Measurements from ENCODE around the gene KCNAB1. TPM values are rescaled to one million over a fixed set of nuclear protein-coding genes. Genes with fewer than 3 reads are reported as not detected.

KCNAB1 gene
- total and polyA plus RNA-seq, 2 of the 8 experiments (the other 6 are each of a cell fraction or from before 2014, with no cell fraction given), result 0.51 to 2.3 TPM

- TF ChIP-seq TCF12 (IDR thresholded peaks at IDR 0.05; ENCODE audit: low read depth, low read length) (no peak), YY1 (IDR thresholded peaks at IDR 0.05; ENCODE audit: low read depth, low read length) (no peak), BCL11A (IDR thresholded peaks at IDR 0.05; ENCODE audit: low read depth in 2 of 2, low read length in 2 of 2) (no peak), POLR2A (IDR thresholded peaks at IDR 0.05; ENCODE audit: control extremely low read depth in 1 of 2, low read depth in 2 of 2, low read length in 2 of 2) (no peak), MAFK (IDR thresholded peaks at IDR 0.05; ENCODE audit: low read depth, low read length) (no peak), EGR1 (IDR thresholded peaks at IDR 0.05; ENCODE audit: borderline replicate concordance, low read depth, low read length) (no peak)
Observed at GRCh38 chr3:156353563-156353962, 233.2 kb downstream of the KCNAB1 start (continued).

Measured in H1 (cell line).